ENCODE results near the gene TPM1. TPM values are rescaled to one million over a fixed set of nuclear protein-coding genes. Genes with fewer than 3 reads are reported as not detected.

TPM1 gene
- polyA plus RNA-seq = 24.4 and 26.9 TPM in 2 replicates

DNA sequence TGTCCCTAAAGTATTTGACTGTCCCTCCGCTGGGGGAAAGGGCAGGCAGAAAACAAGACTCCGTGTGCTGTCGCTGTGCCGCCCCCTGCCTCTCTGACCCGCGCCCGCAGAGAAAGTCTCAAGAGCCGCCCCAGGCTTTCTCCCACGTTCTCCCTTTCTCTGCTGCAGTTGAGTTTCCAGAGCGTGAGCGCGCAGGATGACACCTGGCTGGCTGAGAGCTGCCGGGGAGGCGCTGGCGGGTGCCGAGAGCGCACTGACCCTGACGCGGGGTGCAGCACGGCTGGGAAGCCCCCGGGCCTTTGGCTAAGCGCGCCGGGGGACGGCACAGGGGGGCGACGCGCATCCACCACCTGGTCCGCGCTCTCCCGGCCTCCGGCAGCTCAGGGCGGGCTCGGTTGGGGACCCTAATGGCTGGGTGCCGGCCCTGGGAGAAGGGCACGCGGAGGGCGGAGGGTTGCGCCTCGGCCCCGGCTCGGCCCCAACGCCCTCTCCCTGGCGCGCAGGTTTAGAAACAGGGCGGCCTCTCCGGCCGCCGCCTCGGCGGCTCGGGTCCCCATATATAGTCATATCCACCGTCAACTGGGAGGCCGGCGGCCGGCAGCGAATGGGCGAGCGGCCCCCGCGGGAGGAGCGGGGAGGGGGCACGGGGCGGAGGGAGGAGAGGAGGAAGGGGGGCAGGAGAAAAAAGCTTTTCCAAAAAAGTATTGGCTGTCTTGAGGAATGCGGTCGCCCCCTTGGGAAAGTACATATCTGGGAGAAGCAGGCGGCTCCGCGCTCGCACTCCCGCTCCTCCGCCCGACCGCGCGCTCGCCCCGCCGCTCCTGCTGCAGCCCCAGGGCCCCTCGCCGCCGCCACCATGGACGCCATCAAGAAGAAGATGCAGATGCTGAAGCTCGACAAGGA is at the start of gene TPM1:
TPM1 (plus strand) TSS at position 774 of the 903 bp plus-strand sequence; CDS start at position 857, 83 bp downstream.

Other genes starting within 250 kb of the TPM1 start
- 3.1 and 6.4 TPM in 2 replicates for gene LACTB, start 79.1 kb downstream of the TPM1 start, polyA plus RNA-seq
- 141 and 160 TPM in 2 replicates for gene RPS27L, start 114.7 kb downstream of the TPM1 start, polyA plus RNA-seq
- 13.4 and 25.0 TPM in 2 replicates for gene RAB8B, start 146.9 kb downstream of the TPM1 start, polyA plus RNA-seq
- gene APH1B, start 234.9 kb downstream of the TPM1 start, polyA plus RNA-seq = 25.9 and 29.1 TPM in 2 replicates

All from Purkinje cell (primary cell).